HG03025 (cell line): Measurements from ENCODE around the gene HLX.

Experiments
- ATAC-seq: cut with Tn5 transposase; IDR thresholded peaks from one replicate; pipeline ENCODE4 v1.9.1; 2021; ENCODE audit warnings: mild to moderate bottlenecking, moderate library complexity; ENCODE audit not compliant: unreplicated experiment, low FRiP score

The HLX gene

DNA sequence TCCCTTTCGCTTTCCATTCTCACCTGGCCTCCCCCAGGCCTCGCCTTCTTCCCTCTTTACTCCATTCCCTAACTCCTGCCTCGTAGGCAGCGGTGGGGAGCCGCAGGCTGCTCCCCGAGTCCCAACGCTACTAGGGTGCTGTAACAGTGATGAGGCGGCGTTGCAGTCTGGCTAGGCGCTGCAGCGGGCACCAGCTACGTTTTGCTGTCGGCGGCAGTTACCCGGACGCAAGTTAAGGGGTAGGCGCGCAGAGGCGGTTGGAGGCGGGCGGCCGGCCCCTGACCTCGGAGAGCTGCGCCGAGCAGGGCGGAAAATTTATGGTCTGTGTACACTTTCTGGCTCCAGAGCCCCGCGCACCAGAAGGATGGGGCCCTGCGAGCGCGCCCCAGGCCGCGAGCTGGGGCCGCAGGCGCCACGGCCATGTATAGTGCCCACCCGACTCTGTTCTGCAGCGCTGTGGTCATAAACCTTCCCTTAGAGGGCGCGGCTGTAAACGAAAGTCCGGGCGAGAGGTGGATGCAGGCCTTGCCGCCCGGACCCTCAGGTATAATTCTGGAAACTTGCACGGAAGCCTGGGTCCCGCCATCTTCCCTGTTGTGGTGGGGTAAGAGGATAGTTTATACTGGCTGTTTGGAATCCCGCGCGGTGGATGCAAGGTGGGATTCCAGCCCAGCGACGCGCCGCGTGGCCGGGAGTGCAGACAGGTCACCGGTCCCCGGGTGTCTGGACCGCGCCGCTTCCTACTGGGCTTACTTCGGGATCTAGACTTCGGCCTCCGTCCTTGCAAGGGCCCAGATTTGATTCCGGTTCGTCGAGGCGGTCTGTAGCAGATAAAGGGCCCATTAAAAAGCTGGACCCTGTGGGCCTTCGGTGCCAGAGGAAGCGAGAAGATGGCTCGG is 15.0 kb downstream of the HLX start:
- ATAC-seq: no peak

GRCh38 chr1:220894924-220895256 is 15.6 kb downstream of the HLX start:
- no peak for ATAC-seq

- no peak for ATAC-seq
Observed at GRCh38 chr1:220895412-220895946, 16.2 kb downstream of the HLX start.

DNA sequence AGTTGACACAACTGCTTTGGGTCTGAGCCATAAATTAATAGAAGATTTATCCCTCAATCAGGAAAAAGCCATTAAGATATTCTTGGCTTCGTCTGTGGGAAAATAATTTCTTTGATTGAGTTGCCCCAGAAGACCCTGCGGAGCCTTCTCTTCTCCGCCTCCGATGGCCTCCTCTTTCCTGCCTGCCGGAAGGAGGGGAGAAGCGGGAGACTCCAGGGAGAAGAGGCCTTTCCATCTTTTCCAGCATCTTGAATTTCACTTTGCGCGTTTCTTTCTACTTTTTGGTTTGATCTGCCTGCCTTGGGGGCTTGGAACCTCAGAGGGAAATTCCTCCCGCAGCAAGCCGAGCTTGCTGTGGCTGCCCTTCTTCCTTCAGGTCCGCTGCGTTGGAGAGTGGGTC is 16.8 kb downstream of the HLX start:
- ATAC-seq: no peak

DNA sequence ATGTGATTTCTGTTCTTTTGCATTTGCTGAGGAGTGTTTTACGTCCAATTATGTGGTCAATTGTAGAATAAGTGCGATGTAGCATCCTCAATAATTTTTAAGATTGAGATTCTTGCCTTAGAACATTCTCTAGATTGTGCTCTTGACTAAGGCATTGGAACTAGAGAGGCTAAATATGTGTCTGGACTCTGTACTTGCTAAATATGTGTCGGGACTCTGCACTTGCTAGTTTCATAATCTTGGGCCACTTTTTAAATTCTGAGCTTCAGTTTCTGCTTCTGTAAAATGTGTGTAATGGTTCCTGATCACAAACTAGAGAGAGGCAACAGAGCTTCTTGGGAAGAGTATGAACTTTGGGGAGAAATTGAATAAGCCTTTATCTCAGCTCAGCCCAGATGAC is 21.6 kb downstream of the HLX start:
- ATAC-seq: no peak

GRCh38 chr1:220901881-220902280 is 22.6 kb downstream of the HLX start:
- ATAC-seq: no peak

GRCh38 chr1:220902916-220903315 is 23.7 kb downstream of the HLX start:
- ATAC-seq: no peak

DNA sequence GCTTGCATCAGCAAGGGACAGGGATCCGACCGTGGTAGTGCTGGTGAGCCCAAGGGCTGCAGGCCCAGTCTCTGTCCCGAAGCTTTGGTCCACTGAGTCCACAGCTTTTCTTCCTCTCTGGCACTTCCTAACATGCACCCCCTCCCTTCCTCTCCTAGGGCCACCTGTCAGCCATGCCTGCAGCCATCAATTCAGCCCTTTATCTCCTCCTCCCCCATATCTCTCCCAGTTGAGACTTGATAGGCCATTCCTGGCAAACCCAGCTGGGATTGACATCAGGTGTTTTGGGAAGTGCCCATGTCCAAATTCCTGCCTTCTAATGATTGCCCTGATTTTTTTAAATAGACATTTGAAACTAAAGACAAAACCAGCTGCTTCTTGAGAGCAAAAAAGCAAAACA is 25.6 kb downstream of the HLX start:
- ATAC-seq: no peak

- no peak for ATAC-seq
Observed at GRCh38 chr1:220905650-220906560, 26.7 kb downstream of the HLX start.

DNA sequence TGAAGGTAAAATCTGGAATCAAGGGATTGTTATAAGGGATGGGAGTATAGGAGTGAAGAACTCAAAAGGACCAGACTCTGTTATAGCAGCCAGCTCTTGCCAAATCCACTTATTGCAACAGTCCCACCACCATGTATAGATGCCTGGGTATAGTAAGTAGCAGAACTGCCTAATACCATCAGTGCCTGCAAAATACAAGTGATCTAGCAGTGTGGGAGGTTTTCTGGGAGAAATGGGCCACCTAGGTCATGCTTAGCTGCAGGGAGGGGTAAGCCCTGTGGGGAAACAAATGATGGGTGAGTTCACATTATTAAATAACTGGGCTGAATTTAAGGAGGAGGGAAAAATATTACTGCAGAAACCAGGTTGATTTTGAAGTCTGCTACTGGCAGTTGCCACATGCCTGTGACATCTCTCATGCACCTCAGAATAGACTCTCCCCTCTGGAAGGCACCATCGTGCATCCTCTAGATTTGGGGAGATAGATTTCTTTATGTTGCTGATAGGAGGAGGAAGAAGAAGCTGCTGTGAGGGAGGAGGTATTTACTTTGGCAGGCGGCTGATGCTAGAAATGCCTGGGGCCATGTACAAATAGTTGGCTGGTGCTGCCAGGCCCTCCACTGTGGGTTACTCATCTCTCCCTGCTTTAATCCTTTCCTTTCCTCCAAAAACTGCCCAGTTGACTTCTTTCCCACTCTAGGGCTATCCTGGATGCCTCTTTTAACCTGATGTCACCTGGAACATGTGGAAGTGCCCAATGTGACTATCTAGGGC is 27.5 kb downstream of the HLX start:
- no peak for ATAC-seq

GRCh38 chr1:220908757-220909156 is 29.5 kb downstream of the HLX start:
- no peak for ATAC-seq

GRCh38 chr1:220910021-220910420 is 30.8 kb downstream of the HLX start:
- no peak for ATAC-seq

DNA sequence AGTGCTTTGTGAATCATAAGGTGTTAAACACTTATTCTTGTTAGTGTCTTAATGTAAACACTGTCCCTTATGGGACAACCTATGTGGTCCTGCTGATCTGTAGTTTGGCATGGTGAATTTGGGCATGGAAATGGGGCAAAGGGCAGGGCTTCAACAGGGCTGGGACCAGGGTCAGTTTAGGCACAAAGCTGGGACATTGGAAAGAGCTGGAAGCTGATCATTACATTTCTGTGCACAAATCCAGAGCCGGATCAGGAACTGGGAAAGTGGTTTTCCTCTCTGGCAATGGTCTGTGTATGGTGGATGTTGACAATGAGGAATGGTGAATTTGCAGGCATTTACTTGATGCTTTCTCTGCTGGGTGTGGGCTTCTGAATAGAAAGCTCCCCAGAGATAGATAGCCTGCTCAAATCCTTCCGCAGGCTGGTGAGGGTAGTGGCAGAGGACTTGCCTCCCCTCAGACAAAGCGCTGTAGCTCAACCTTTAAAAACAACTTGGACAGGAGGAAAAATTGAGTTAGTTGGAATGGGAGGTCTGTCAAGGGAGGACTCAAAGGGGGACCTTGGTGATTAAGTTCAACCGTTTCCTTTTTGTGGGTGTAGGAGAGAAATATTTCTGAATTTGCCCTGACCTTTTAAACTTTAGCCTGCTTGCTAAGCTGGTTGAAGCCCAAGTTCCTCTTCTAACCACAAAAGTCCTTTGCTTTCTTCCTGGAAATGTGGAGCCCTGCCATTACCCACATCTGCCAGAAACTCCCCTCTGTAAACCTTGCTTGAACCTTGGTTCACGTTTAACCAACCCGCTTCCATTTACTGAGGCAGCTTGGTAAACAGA is 35.3 kb downstream of the HLX start:
- no peak for ATAC-seq

GRCh38 chr1:220915117-220915440 is 35.8 kb downstream of the HLX start:
- ATAC-seq: no peak

GRCh38 chr1:220915954-220916353 is 36.7 kb downstream of the HLX start:
- no peak for ATAC-seq

DNA sequence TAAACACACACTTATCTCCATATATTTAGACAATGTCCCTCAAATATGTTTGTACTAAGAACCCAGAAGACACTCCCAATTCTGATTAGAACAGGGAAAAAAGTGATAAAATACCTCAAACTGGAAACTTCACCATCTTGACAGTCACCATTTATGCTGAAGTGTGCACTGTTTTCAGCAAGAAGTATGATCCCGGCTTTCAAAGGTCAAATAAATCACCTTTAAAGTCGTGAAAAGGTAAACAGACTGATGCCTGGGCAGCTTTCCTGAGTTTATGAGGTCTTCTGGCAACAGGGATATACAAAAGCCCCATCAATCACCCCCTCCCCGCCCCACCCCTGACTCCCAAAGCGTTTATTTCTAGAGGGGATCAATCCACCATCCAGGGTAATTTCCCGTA is 37.9 kb downstream of the HLX start:
- ATAC-seq: no peak

GRCh38 chr1:220917535-220918209 is 38.4 kb downstream of the HLX start:
- ATAC-seq: no peak

DNA sequence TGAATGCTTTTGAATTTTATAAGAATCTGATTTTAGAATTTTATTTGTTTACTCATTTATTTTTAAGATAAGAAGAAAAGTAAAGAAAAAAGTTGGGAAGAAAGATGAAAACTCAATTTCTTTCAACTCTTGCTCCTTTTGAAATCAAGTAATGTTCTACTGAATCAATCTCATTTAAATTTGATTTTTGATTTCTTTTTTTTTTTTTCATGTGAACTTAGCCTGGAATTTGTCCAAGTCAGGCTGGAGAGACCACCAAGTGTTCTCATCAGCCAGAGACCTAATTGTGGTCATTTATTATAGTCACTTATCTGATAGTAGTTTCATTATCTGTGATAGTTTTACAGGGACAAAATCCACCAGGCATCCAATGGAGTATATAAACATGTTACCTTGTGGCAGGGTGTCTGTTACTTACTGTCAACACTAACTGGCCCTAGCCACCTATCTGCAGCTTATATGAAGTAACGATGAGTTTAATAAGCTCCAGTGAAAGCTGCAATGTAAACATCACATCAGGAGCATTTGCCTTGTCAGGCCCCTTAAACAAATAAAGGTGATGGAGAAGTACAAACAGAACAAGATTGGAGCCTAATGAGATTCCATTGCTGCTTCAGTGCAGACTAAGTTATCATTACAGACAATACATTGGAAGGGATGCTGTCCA is 39.2 kb downstream of the HLX start:
- no peak for ATAC-seq

DNA sequence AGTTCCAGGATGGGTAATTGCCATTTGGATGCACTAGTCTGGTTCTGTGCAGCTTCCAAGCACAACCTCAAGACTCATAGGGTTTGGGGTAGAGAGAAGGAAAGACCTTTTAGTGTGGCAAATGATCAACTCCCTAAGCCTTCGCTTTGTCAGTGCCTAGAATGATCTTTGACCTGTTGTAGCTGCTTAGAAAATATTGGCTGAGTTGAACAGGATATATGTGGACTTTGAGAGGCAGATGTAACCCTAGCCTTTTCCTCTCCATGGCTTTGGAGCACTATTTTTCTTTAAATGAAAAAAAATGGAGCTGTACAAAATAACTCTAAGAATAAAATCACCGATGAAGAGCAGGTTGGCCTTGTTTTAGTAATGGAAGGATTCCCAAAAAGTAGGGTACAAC is 41.7 kb downstream of the HLX start:
- no peak for ATAC-seq
